GDM1 (cell line): ENCODE measurements around the gene RNF19B.

Source experiments
- DNase-seq: peaks from one replicate; lab custom pipeline; 2025; lab: John Stamatoyannopoulos, UW

Gene RNF19B

GRCh38 chr1:32967888-32968568, 3.4 kb upstream of the RNF19B start:
- DNase-seq = no peak

- DNase-seq = no peak
Observed at GRCh38 chr1:32966900-32967299, 2.3 kb upstream of the RNF19B start.

- no peak for DNase-seq
Observed at GRCh38 chr1:32965251-32965747, 690 bp upstream of the RNF19B start.

GRCh38 chr1:32963746-32964460, 706 bp downstream of the RNF19B start:
- DNase-seq = peak; percentile 39

- DNase-seq = no peak
Observed at GRCh38 chr1:32962248-32962896, 2.2 kb downstream of the RNF19B start.

GRCh38 chr1:32960819-32961355, 3.7 kb downstream of the RNF19B start:
- no peak for DNase-seq

GRCh38 chr1:32960342-32960741, 4.3 kb downstream of the RNF19B start:
- DNase-seq = no peak

- no peak for DNase-seq
Observed at GRCh38 chr1:32958827-32959226, 5.8 kb downstream of the RNF19B start.

GRCh38 chr1:32957017-32957416, 7.6 kb downstream of the RNF19B start:
- DNase-seq = no peak

- no peak for DNase-seq
Observed at GRCh38 chr1:32954168-32954567, 10.4 kb downstream of the RNF19B start.

GRCh38 chr1:32953495-32953894, 11.1 kb downstream of the RNF19B start:
- no peak for DNase-seq

GRCh38 chr1:32949519-32949918, 15.1 kb downstream of the RNF19B start:
- no peak for DNase-seq

- no peak for DNase-seq
Observed at GRCh38 chr1:32948905-32949304, 15.7 kb downstream of the RNF19B start.

GRCh38 chr1:32948390-32948722, 16.3 kb downstream of the RNF19B start:
- DNase-seq = no peak

- DNase-seq = no peak
Observed at GRCh38 chr1:32947669-32948389, 16.8 kb downstream of the RNF19B start.

- no peak for DNase-seq
Observed at GRCh38 chr1:32946413-32946812, 18.2 kb downstream of the RNF19B start.

- no peak for DNase-seq
Observed at GRCh38 chr1:32944180-32944579, 20.4 kb downstream of the RNF19B start.

- no peak for DNase-seq
Observed at GRCh38 chr1:32939655-32940371, 24.8 kb downstream of the RNF19B start.

- no peak for DNase-seq
Observed at GRCh38 chr1:32937061-32937460, 27.5 kb downstream of the RNF19B start.

- DNase-seq = no peak
Observed at GRCh38 chr1:32934535-32934934, 30.1 kb downstream of the RNF19B start.

- no peak for DNase-seq
Observed at GRCh38 chr1:32933742-32934322, 30.8 kb downstream of the RNF19B start.
